Stimulated activated CD8-positive, alpha-beta memory T cell treated with anti-CD3 and anti-CD28 coated beads, Interleukin-4, amount 100 ng/mL, for 48 hours (primary cell): ENCODE results near the gene DPP4.

Source experiments
- DNase-seq: peaks from one replicate; pipeline ENCODE4 v3.0.0-alpha.2; 2020

The DPP4 gene

DNA sequence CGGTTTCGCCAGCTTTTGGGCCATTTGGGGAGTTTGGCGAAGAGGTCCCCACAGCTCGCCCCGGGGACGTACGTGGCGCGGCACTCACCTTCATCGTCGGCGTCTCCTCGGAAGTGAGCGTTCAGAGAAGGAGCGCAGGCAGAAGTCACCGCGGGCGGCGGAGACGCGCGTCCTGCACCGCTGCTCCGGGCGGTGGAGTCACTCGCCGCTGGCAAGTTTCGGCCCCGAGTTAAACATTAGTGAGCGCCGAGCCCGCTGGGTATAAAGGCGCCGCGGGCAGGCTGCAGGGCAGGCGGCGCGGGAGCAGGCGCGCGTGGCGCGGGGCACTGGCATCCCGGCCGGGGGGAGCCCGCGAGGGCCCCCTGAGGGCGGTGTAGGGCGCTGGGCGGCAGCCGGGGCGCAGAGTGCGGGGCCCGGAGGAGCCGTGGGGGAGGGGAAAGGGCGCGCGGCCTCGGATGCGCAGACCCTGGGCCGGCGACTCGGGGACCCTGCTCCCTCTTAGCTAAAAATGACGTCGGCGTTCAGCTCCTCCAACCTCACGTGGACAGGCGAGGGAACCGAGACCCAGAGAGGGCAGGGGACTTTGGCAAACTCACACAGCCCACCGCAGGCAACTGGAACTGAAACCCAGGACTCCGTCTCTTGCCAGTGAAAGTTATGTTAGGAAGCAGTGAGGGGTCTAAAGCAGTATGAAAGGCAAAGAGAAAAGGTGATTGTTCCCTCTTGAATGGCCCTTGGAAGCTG, at the start of gene DPP4:
Gene DPP4, minus strand, starts transcription at position 328 of the 744 bp plus-strand sequence. Its CDS starts 234 bp downstream, at position 94.
- peak; percentile 71 for DNase-seq

DNA sequence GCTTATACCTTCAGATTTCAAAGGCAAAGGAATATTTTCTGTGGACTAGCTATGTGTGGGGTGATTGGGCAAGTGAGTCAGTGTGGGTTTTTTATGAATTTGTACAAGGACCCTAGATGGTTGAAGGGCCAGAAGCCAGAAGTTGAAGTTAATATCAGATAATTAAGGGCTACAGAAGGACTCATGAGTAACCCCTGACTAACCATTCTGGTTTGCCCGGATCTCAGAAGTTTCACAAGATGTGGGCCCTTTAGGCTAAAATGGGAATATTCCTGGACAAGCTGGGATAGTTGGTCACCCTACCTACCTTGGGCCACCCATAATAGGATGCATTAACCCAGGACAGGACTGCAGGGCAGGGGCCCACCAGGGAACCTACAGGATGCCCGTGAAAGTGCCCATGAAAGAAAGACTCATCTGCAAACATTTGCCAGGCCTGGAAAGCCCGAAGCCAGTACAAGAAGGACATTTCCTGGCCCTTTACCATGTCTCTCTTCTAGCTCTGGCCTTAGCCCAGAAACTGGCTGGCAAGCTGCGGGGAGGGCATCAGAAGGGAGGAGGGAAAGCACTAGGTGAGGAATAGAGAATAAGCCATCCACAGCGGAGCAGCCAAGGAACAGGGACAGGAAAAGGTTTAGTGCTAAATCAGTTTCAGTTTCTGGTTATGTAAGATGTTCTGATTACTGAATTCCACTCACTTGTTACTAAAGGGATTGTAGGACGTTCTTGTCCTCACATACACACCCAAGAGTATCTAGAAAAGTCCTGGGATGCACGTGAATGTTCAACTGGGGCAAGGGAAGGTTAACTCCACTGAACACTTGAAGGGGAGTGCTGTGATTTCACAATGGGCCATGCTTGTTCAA, 44.4 kb upstream of the DPP4 start:
- DNase-seq: no peak

DNA sequence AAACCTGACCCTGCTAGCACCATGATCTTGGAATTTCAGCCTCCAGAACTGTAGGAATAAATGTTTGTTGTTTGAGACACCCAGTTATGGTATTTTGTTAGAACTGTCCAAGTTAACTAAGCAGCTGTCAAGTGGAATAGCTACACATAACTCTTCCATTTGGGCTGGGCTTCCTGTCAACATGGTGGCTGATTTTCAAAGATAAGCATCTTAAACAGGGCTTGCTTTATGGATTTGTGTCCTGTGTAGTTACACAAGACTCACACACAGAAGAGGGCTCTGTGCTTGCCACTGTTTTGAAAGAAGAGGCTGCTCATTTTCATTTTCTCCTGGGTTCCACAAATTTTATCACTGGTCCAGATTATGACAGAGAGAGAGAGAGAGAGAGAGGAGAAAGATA, 42.3 kb upstream of the DPP4 start:
- DNase-seq: no peak

DNA sequence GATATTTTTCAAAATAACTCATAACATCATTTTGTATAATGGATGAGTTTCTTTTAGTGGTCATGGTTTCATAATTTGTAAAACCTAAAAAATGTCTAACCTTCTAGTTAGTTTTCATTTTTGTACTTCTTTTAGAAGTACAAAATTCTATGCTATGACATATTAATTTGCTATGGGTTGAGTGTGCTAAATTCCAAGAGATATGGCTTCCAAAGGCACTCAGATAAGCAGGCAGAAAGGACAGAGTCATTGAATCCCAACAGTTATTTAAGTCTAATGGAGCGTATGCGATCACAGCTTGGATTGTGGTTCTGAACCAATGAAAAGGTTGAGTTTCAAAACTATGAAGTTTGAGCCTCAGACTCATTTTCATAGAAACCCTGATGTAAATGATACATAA, 41.1 kb upstream of the DPP4 start:
- DNase-seq: no peak

DNA sequence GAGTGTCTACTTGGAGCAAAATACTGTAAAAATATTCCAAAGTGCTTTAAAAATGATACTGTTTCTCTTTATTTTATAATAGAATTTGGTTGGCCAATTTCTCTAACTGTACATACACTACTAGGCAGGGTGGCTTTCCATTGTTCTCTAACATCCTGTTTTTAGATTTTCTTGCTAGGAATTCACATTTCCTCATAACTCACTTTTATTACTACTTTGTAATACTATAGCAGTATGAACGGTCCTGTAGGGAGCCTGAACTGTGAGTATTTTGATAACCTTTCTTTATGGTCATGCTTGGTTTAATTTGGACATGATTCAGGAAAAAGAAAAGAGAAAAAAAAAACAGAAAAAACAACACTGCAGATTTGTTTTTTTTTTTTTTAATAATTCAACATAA, 40.3 kb upstream of the DPP4 start:
- no peak for DNase-seq

DNA sequence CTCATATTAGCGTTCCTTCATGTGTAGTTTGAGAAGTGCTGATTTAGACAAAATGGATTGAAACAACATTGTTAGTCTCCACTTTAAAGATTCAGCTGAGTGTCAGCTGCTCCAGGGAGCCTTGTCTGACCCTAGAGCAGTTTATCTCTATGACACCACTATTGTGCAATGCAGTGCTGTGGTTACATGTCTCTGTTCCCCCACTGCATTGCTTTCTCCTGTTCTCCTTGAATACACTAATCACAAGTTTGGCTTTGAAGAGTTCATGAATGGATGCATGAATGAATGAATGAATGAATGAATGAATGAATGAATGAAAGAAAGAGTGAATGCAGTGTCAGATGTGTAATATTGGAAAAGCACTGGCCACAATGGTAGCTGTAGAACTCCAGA, 39.8 kb upstream of the DPP4 start:
- DNase-seq: no peak

DNA sequence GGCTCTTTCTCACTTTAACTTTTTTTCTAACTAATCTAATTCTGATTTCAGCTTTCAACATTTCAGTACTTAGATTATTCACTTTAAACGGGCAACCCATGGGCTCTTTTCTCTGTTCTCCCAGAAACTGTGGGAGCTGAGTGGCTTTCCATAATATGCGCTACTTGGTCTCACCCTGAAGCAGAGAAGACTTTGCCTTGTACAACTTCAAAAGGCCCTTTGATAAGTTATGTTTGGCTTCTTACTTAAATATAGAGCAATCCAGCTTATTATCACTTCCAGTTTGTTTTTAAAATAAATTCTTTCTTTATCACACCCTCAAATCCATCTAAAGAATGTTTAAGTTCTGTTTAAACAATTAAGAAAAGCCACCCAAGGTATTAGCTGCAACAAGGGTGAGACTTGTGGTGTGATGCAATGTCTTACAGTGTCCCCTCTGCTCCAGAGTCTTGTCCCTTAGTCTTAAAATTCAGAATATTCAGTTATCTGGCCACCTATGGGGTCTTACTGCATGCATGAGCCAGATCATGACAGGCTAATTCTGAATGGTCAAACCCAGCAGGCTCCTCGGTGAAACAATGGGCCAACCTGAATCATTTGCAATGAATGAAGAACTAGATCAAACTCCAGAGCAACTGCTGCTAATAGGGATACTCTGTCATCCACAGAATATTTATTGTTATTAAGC, 39.2 kb upstream of the DPP4 start:
- no peak for DNase-seq

DNA sequence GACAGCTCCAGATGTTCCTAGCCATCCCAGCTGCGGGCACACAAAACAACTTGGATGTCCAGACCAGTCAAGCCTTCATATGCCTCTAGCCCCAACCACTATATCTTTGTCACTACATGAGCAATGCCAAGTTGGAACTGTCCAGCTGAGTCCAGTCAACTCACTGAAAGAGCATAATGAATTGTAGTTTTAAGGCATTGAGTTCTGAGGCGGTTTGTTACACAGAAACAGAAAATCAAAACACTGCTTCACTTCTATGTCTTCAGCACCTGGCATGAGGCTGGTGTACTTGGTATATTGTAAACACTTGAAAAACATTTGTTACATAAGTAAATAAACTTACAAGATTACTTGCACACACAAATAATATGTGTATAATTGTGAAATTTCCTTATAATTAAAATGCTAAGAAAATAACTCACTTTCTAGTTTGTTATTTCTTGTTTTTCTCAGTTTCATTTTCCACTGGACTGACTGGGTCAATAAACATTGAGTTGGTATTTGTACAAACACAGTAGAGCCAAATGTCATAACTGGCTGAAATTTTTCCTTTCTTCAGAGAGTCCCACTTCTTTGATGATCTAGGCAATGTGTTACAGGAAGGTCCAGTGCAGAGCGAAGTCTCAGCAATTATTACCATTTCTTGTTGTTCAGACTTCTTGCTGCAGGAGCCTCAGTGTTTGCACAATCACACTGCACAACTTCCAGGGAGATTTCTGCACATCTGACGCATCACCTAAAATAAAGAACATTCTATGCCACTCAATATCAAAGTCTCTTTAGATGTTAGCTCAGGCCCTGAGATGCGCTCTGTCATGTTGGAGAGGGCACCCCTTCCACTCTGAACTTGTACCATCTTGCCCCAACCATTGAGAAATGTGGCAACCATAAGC, 38.2 kb upstream of the DPP4 start:
- DNase-seq: no peak

DNA sequence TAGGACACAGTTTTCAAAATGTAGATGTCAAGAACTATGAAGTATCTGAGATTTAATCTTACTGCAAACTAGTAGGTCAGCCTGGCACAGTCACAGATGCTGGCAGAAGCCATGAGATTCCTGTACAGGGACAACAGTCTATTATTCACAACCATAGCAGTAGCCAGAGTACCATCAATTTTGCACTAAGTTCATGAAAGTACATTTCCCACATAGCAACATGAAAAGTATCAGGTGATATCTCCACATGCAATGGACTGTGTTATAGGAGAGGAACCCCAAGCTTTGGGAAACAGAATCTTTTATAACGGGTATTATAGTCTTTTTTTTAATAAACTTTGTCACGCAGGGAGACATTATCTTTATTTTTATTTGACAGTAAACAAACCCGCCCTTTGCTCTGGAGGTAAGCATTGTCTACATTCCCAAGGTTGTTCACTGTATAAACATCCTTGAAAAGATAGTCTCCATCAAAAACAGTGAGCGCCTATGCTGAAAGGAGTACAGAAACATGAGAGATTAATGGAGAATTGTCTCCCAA, 33.4 kb upstream of the DPP4 start:
- no peak for DNase-seq

DNA sequence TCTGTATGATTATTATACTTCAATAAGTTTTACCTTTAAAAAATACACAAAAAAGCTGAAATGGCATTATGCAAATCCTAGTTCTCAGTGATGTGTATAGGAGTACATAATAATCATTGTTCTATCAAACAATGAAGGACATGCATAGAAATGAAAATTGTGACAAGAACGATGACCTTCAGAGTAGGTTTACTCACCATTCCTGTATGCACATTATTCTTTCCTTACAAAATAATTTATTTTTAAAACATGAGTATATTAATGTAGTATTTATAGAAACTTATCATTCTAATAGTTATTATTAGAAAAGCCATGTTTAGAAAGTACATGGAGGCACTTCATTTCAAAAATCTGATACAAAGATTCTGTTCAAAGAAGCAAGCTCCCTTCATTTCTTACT, 32.7 kb upstream of the DPP4 start:
- no peak for DNase-seq

DNA sequence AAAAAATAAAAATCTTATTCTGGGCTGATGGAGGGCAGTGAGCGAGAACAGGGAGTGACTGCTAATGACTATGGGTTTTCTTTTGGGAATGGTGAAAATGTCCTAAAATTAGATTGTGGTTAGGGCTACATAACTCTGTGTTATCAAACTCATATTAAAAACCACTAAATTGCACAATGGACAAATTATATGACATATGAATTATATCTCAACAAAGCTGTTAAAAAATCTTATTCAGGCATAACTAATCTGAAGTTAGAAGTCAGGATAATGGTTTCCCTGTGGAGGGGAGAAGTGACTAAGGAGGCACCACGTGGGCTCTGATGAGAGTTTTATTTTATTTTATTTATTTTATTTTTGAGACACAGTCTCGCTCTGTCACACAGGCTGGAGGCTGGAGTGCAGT, 32.1 kb upstream of the DPP4 start:
- no peak for DNase-seq

DNA sequence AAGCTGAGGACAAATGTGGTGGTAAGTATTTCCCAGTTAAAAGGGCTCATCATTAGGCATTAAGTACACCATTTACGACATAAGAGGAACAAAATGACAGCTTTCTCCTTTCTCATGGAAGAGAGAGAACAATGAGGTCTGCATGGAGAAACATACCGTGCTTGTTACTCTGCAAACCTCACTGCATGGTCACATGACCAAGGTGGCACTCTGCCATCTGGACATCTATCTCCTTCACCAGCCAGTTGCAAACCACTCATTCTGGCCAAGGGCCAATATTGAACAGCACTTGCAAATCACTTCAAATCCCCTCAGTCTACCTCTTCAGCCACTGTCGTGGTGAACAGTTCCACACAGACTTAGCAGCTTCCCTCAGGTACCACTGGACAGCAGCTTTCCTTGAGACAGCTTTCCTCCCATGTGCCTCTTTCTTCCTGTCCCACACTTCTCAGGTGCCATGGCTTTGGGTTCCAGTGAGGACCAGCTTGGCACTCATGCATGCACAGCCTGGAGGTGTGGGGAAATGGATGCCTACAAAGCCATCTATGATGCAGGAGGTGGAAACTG, 29.5 kb upstream of the DPP4 start:
- no peak for DNase-seq

DNA sequence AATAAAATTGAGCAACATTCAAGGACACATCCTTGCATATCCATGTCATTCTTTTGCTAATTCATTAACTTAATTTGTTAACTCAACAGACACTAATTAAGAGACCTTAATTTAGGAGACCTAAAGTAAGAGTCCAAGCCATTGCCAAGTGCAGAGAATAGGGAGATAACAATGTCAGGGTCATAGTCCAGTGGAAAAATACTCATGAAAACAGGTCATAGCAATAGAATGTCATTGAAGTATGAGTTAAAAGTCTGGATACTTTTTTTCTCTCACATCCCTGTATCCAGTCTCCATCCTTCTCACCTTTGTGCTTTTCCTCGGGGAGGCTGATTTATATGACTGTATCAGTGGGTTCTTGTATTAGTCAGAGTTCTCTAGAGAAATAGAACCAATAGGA, 26.6 kb upstream of the DPP4 start:
- no peak for DNase-seq

DNA sequence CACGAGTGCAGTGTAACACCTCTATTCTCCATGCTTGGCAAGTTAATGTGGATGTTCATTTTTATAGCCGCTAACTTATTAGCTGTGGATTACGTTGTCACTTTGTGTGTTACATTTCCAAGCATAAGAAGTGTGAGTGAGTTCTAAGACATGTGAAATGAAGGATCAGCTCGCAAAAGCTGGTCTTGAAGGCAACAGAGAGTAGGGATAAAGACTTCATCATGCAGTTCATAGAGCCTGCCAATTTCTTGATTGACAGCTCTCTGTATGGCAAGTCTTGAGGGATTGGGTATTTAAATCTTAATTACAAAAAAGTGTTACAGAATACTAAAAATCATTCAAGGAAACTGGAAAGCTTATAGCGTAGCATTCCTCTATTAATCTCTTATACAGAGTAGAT, 25.8 kb upstream of the DPP4 start:
- no peak for DNase-seq

DNA sequence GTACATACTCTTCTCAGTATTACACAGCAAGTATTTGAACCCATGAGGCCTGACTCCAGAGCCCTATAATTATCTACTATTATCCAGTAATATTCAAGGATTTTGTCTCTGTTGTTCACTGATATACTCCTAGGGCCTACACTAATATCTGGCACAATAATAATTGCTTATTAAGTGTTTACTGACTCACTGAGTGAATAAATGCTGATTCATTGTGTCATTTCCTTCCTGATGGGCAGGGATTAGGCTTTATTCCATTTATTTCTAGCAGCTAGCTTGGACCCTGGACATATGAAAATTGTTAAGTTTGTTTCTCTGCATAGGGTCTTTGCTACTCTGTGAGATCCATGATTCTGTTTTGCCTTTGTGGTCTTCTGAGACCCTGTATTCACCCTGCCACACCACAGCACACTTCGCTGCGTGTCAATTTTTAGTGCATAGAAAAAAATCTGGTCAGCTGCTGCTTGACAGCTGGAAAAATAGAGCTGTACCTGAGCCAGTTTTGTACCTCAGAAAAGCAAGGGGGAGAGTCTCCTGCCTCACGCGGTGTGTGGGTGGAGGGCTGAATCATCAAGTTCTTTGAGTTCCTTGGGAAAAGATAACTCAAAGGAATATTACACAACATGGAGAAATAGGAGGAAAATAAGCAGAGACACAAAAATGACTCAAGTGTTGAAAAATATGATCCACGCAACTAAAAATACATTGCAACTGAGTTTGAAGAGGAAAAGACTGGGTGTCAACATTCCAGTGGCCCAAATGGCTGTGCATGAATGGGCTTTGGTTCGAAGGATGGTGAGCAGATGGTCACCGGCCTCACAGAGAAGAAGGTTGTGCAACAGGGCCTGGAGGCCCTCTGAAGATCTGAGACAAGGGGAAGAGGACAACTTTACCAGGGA, 18.9 kb upstream of the DPP4 start:
- DNase-seq: no peak

DNA sequence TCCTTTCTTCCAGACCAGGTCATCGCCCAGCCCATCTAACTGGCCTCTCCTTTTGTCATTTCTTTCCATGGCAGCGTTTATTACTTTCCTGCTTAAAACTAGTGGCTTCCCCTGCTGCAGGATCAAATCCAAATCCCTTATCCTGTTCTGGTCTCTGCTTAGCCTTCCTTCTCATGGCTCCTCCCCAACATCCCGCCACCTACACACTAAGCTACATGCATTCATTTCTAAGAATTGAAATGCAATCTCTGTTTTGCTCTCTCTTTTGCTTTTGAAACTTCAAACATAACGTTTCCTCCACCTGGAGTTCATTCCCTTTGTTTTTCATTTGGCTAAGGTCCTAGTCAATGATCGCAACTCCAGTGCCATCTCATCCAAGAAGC, 18.0 kb upstream of the DPP4 start:
- no peak for DNase-seq

DNA sequence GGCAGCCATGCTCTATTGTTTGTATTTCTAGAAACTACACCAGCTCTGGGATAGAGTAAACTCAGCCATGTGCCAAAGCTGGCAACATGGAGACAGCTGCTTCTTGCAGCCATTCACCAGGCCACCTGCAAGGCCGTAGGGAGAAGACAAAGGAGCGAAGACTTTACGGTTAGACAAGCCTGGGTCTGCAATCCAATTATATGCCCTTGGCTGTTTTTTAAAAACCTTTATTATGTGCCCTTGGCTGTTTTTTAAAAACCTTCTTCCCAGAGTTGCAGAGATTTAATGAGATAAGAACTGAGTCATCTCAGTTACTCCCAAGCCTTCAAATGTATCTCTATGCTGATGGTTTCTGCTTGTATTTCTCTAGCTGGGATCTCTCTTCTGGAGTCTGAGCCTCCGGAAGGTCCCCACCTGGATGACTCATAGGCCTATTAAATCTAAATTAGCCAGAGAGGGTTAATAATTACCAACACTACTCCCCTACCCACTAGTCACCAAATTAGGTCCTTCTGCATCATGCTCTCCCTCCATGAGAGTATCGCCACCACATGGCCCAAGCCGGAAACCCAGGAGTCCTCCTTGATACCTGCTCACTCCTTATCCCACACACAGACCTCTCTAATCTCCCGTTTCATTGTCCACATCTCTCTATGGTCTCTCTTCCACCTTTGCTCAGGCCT, 17.5 kb upstream of the DPP4 start:
- DNase-seq: no peak

DNA sequence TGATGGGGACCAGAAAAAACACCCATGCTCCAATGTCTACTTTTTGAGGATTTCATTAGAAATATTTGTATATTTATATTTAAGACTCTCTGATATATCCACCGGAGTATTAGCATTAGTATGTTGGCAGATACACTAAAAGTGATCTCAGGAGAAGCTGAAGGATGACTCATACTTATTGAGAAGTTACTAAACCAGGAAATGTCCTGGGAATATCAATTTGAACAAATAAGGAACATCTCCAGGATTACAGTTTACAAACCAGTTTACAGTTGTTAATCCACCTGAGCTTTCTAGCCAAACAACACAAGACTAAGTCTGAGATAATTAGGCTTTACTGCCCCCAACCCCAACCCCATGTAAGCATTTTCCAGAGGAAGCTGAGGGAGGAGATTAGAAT, 16.1 kb upstream of the DPP4 start:
- no peak for DNase-seq

DNA sequence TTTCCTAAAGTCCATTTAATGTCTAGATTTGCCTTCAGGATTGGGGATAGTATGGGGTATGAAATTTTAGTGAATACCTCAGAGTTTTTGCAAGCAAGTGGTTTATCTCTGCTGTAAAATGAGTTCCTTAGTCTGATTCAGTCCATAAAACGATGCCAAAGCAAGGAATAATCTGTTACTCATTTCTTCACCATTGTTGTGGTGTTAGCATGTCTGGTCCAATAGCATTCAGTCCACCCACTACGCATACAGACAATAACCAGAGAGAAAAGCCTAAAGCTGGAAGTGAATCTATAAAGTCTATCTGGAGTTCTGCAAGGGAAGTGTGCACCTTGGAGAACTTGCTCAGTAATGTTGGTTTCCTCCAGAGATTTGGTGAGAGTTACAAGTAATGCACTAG, 12.9 kb upstream of the DPP4 start:
- DNase-seq: no peak

DNA sequence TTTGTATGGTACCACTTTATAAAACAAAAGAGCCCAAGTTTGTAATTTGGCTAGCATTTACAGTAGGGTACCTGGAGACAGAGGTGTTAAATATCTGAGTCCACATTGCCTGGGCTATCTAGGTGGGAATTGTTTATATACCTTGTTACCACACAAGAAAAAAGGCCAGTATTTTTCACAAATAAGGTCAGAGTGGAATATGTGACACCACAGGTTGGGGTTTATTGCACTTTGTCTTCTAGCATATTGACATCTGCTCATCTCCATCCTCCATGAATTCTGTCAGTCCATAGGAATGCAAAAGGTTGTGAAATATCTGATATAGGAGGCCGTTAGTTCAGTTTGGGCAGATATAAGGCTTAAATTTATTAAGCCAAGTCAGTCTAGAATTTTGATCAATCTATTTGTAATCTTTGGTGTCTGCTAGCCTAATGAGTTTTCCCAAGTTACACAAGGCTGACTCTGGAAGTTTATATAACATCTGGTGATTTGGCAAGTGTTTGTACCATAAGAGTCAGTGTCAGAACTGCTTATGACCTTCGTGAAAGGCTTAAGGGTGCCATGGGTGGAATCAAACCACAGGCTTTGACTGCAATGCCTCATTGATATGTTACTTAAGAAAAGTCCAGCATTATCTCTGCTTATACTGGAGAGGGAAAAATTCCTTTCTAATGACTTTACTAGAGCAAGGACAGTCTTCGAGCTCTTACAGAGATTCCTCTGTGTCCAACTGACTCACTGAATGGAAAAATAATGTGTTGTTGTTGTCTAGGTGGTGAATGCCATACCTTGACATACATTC, 11.3 kb upstream of the DPP4 start:
- no peak for DNase-seq
